DOHH2 (cell line): Measurements from ENCODE around the gene RCN2.
"Not testable (repeated sequence)": the region's sequence is repeated elsewhere in the genome, so short reads cannot be mapped to it uniquely, and the experiment has no call there.

Experiments used
- H3F3A ChIP-seq: fragments of 200-600 bp; sonication (generic), shearing (Covaris generic); 2 replicates; pipeline ENCODE4 v1.6.0; 2016; ENCODE audit warnings: antibody characterized with exemption, mild to moderate bottlenecking; ENCODE audit not compliant: control insufficient read depth, insufficient read depth
- H3K27ac ChIP-seq: fragments of 200-600 bp; sonication (generic); 2 replicates; pipeline ENCODE4 v1.5.1; 2014; ENCODE audit warnings: low read depth, mild to moderate bottlenecking, low read length, moderate library complexity
- H3K27me3 ChIP-seq: fragments of 200-600 bp; sonication (generic); 2 replicates; pipeline ENCODE4 v1.6.1; 2014; ENCODE audit warnings: mild to moderate bottlenecking, low read length, mixed read lengths; ENCODE audit not compliant: control insufficient read depth
- H3K36me3 ChIP-seq: fragments of 200-600 bp; sonication (generic); 2 replicates; pipeline ENCODE4 v1.6.1; 2014; ENCODE audit warnings: mild to moderate bottlenecking, low read length, moderate library complexity, mixed read lengths; ENCODE audit not compliant: control insufficient read depth
- H3K4me1 ChIP-seq: fragments of 200-600 bp; sonication (generic); 2 replicates; pipeline ENCODE4 v1.6.1; 2014; ENCODE audit warnings: mild to moderate bottlenecking, low read length, mixed read lengths; ENCODE audit not compliant: control insufficient read depth
- H3K4me2 ChIP-seq: fragments of 200-600 bp; sonication (generic); 2 replicates; pipeline ENCODE4 v1.6.0; 2014; ENCODE audit warnings: mild to moderate bottlenecking, low read length, moderate library complexity
- H3K4me3 ChIP-seq: fragments of 200-600 bp; sonication (generic); 2 replicates; pipeline ENCODE4 v1.5.1; 2014; ENCODE audit warnings: mild to moderate bottlenecking, low read length, mixed read lengths
- H3K79me2 ChIP-seq: fragments of 200-600 bp; sonication (generic); 2 replicates; pipeline ENCODE4 v1.6.1; 2014; ENCODE audit warnings: mild to moderate bottlenecking, low read length, mixed read lengths; ENCODE audit not compliant: control insufficient read depth
- H3K9me2 ChIP-seq: fragments of 200-600 bp; sonication (generic); replicated peaks from 2 replicates; pipeline ENCODE4 v1.6.1; 2014; ENCODE audit warnings: mild to moderate bottlenecking, low read length, mixed read lengths; ENCODE audit not compliant: control insufficient read depth
- H3K9me3 ChIP-seq: fragments of 200-600 bp; sonication (generic); 2 replicates; pipeline ENCODE4 v1.6.1; 2014; ENCODE audit warnings: antibody characterized with exemption, low read length, mixed read lengths; ENCODE audit not compliant: control insufficient read depth, insufficient read depth
- H4K20me1 ChIP-seq: fragments of 200-600 bp; sonication (generic); 2 replicates; pipeline ENCODE4 v1.6.0; 2014; ENCODE audit warnings: low read depth, mild to moderate bottlenecking, antibody characterized with exemption, low read length, moderate library complexity; ENCODE audit not compliant: control insufficient read depth, insufficient read depth
- CTCF ChIP-seq: fragments of 200-600 bp; sonication (generic); IDR thresholded peaks from one replicate; pipeline ENCODE4 v1.5.1; 2014; ENCODE audit warnings: antibody characterized with exemption, mild to moderate bottlenecking, low read depth, low read length; ENCODE audit not compliant: poor library complexity, severe bottlenecking
- EZH2phosphoT487 ChIP-seq: fragments of 200-600 bp; sonication (generic); IDR thresholded peaks from 2 replicates; pipeline ENCODE4 v1.6.1; 2017; ENCODE audit warnings: borderline replicate concordance, mild to moderate bottlenecking, antibody characterized with exemption, low read length, moderate library complexity, mixed read lengths

RCN2 gene

GRCh38 chr15:76931397-76932134, at the start of gene RCN2:
Gene RCN2, plus strand, starts transcription at chr15:76931749. Its CDS starts 93 bp downstream, at chr15:76931842.
- Histone ChIP-seq H3K4me3 (peak within 1 kb of the TSS; percentile 75), H3K27me3 (peaks cover 22% of the 10 kb centered on the region), H3K36me3 (peaks cover 15% of the 10 kb centered on the region), H3K27ac (no peak within 1 kb of the TSS), H3K9me3 (no peaks in the 10 kb centered on the region), H3K79me2 (0 out of 2 replicates have a peak, but pooled peaks cover 5% of the 10 kb centered on the region), H4K20me1 (peaks cover 3% of the 10 kb centered on the region; the same call in 1 of the 2 replicates), H3K4me1 (peaks cover 35% of the 10 kb centered on the region), H3F3A (peaks cover 3% of the 10 kb centered on the region; the same call in 1 of the 2 replicates), H3K4me2 (peak within 1 kb of the TSS; percentile 94), H3K9me2 (no peaks in the 10 kb centered on the region)
- TF ChIP-seq CTCF (no peak), EZH2phosphoT487 (no peak)

GRCh38 chr15:76885212-76885611, 46.3 kb upstream of the RCN2 start:
- no peaks in the 10 kb centered on the region for H3K36me3 ChIP-seq
- no peaks in the 10 kb centered on the region for H3K79me2 ChIP-seq
- no peaks in the 10 kb centered on the region for H3K9me2 ChIP-seq
- H3K4me3 ChIP-seq = no peak overlapping the region
- H3K27ac ChIP-seq = no peak overlapping the region
- no peaks in the 10 kb centered on the region for H3K4me1 ChIP-seq
- H3F3A ChIP-seq = no peaks in the 10 kb centered on the region
- TF ChIP-seq EZH2phosphoT487 = no peak
- no peak for TF ChIP-seq CTCF
- no peaks in the 10 kb centered on the region for H3K9me3 ChIP-seq
- H3K4me2 ChIP-seq = no peak overlapping the region
- no peaks in the 10 kb centered on the region for H4K20me1 ChIP-seq
- H3K27me3 ChIP-seq = no peaks in the 10 kb centered on the region

GRCh38 chr15:76887280-76888141, 44.0 kb upstream of the RCN2 start:
- not testable (repeated sequence) for H3K9me2 ChIP-seq, H3F3A ChIP-seq, H3K9me3 ChIP-seq, H3K27me3 ChIP-seq, H3K4me2 ChIP-seq, H3K4me3 ChIP-seq, H3K36me3 ChIP-seq, H3K4me1 ChIP-seq, H3K27ac ChIP-seq, H4K20me1 ChIP-seq, H3K79me2 ChIP-seq

- not testable (repeated sequence) for H3K9me2 ChIP-seq, H4K20me1 ChIP-seq, H3K4me1 ChIP-seq, H3K9me3 ChIP-seq, H3K4me2 ChIP-seq, H3K27ac ChIP-seq, H3K79me2 ChIP-seq, H3F3A ChIP-seq, H3K27me3 ChIP-seq, H3K36me3 ChIP-seq, H3K4me3 ChIP-seq
These were observed 38.7 kb upstream of the RCN2 start for GRCh38 chr15:76892836-76893235.
